H1 (cell line): ENCODE data around the gene DRAP1. TPM values are rescaled to one million over a fixed set of nuclear protein-coding genes. Genes with fewer than 3 reads are reported as not detected.

Source experiments
- CTCF ChIA-PET: fragments of 300-600 bp; sonication (Branson Sonifier 250); formaldehyde crosslinking; loops from one replicate; lab custom pipeline; 2021; ENCODE audit not compliant: partially characterized antibody; lab: Charles Lee
- POLR2A ChIA-PET: fragments of 300-600 bp; sonication (Branson Sonifier 250); formaldehyde crosslinking; loops from one replicate; lab custom pipeline; 2021; ENCODE audit warnings: inconsistent platforms; ENCODE audit not compliant: partially characterized antibody; lab: Charles Lee
- DNase-seq, 2 experiments: peaks; one replicate each; pipeline versions ENCODE4 v3.0.0 to v3.0.0-alpha.2; 2010 to 2022; ENCODE audit warnings: low spot score in 2 of 2, low read depth in 1 of 2, mixed read lengths in 1 of 2
- FAIRE-seq: peaks from 2 replicates; lab custom pipeline; 2011; peaks lifted over from hg19 to GRCh38; lab: Jason Lieb, UNC
- H2AFZ ChIP-seq: 2 replicates; pipeline ENCODE4 v1.8.1; 2012; ENCODE audit warnings: low read length, inconsistent platforms
- H2AK5ac ChIP-seq: 2 replicates; pipeline ENCODE4 v1.6.1; 2013; ENCODE audit warnings: low read depth, low read length
- H2BK120ac ChIP-seq: replicated peaks from 2 replicates; pipeline ENCODE3; 2013; ENCODE audit warnings: low read depth, low read length, inconsistent platforms
- H2BK12ac ChIP-seq: 2 replicates; pipeline ENCODE4 v1.6.1; 2013; ENCODE audit warnings: low read depth, low read length
- H2BK15ac ChIP-seq: 2 replicates; pipeline ENCODE4 v1.6.1; 2013; ENCODE audit warnings: low read length
- H2BK20ac ChIP-seq: 2 replicates; pipeline ENCODE4 v1.6.1; 2013; ENCODE audit warnings: low read length
- H2BK5ac ChIP-seq: 2 replicates; pipeline ENCODE4 v1.6.1; 2013; ENCODE audit warnings: low read depth, low read length
- H3K14ac ChIP-seq: 2 replicates; pipeline ENCODE4 v1.6.1; 2013; ENCODE audit warnings: inconsistent platforms; ENCODE audit not compliant: insufficient read length
- H3K18ac ChIP-seq: 2 replicates; pipeline ENCODE4 v1.6.1; 2013; ENCODE audit warnings: low read length; ENCODE audit errors: extremely low read depth
- H3K23ac ChIP-seq: 2 replicates; pipeline ENCODE4 v1.6.1; 2013; ENCODE audit warnings: inconsistent platforms; ENCODE audit not compliant: insufficient read length
- H3K23me2 ChIP-seq: 2 replicates; pipeline ENCODE4 v1.6.1; 2013; ENCODE audit warnings: low read depth, low read length
- H3K27ac ChIP-seq: 2 replicates; pipeline ENCODE4 v1.6.1; 2011; ENCODE audit warnings: low read depth, low read length, inconsistent platforms
- H3K27me3 ChIP-seq, 4 experiments: replicated peaks in 1 of 4; 1 replicate in 1 of 4; 2 replicates in 3 of 4; pipeline versions ENCODE4 v1.6.1 to v1.8.1; 2011 to 2013; ENCODE audit warnings: low read length in 3 of 4, mild to moderate bottlenecking in 3 of 4, inconsistent platforms in 2 of 4, mixed read lengths in 2 of 4, moderate library complexity in 1 of 4; ENCODE audit not compliant: control insufficient read depth in 3 of 4, insufficient read depth in 3 of 4; ENCODE audit errors: extremely low read depth in 1 of 4
- H3K36me3 ChIP-seq, 4 experiments: 2 replicates each; pipeline versions ENCODE4 v1.6.1 to v1.8.1; 2011 to 2013; ENCODE audit warnings: mild to moderate bottlenecking in 4 of 4, low read length in 3 of 4, moderate library complexity in 2 of 4, control low read depth in 1 of 4, inconsistent platforms in 1 of 4; ENCODE audit not compliant: insufficient read depth in 4 of 4, control insufficient read depth in 2 of 4
- H3K4ac ChIP-seq: replicated peaks from 2 replicates; pipeline ENCODE3; 2013; ENCODE audit warnings: low read length, low read depth, mixed read lengths, inconsistent platforms; ENCODE audit not compliant: insufficient read length
- H3K4me1 ChIP-seq, 4 experiments: replicated peaks in 1 of 4; 1 replicate in 1 of 4; 2 replicates in 3 of 4; pipeline versions ENCODE4 v1.6.1 to v1.8.1; 2011 to 2013; ENCODE audit warnings: low read length in 3 of 4, inconsistent platforms in 2 of 4, mixed read lengths in 1 of 4; ENCODE audit not compliant: insufficient read depth in 4 of 4, control insufficient read depth in 3 of 4
- H3K4me2 ChIP-seq, 2 experiments: 2 replicates each; pipeline versions ENCODE4 v1.6.1 to v1.8.1; 2011 to 2013; ENCODE audit warnings: low read depth in 2 of 2, low read length in 2 of 2, control low read depth in 1 of 2, inconsistent platforms in 1 of 2, mild to moderate bottlenecking in 1 of 2; ENCODE audit not compliant: insufficient read depth in 1 of 2
- H3K4me3 ChIP-seq, 4 experiments: fragments of 200-600, 300-600 bp in 1 of 4; sonication (generic), shearing (Covaris generic), sonication (Bioruptor Twin) in 1 of 4; 2 replicates each; pipeline versions ENCODE4 v1.5.1 to v1.8.1; 2011 to 2016; ENCODE audit warnings: low read length in 4 of 4, low read depth in 3 of 4, control low read depth in 2 of 4, inconsistent platforms in 2 of 4, mild to moderate bottlenecking in 2 of 4, mixed read lengths in 1 of 4, moderate library complexity in 1 of 4; ENCODE audit not compliant: insufficient read depth in 2 of 4; ENCODE audit errors: extremely low read depth in 1 of 4
- H3K56ac ChIP-seq: replicated peaks from 2 replicates; pipeline ENCODE3; 2013; ENCODE audit warnings: low read depth, mild to moderate bottlenecking, mixed read lengths, low read length, inconsistent platforms; ENCODE audit not compliant: insufficient read length
- H3K79me1 ChIP-seq: 2 replicates; pipeline ENCODE4 v1.6.1; 2013; ENCODE audit warnings: low read depth, low read length, control low read depth
- H3K79me2 ChIP-seq, 2 experiments: 2 replicates each; pipeline versions ENCODE4 v1.6.1 to v1.8.1; 2012 to 2013; ENCODE audit warnings: low read length in 2 of 2, mild to moderate bottlenecking in 2 of 2, inconsistent platforms in 1 of 2; ENCODE audit not compliant: insufficient read depth in 2 of 2, control insufficient read depth in 1 of 2
- H3K9ac ChIP-seq, 4 experiments: replicated peaks in 1 of 4; 1 replicate in 1 of 4; 2 replicates in 3 of 4; pipeline versions ENCODE4 v1.6.1 to v1.8.1; 2011 to 2013; ENCODE audit warnings: low read depth in 3 of 4, low read length in 3 of 4, control low read depth in 2 of 4, mild to moderate bottlenecking in 2 of 4, moderate library complexity in 2 of 4, inconsistent platforms in 1 of 4; ENCODE audit errors: extremely low read depth in 1 of 4
- H3K9me3 ChIP-seq, 2 experiments: 2 replicates each; pipeline versions ENCODE4 v1.6.1 to v1.8.1; 2012 to 2013; ENCODE audit warnings: mild to moderate bottlenecking in 2 of 2, moderate library complexity in 2 of 2, control low read depth in 1 of 2, inconsistent platforms in 1 of 2, low read depth in 1 of 2, low read length in 1 of 2, mixed read lengths in 1 of 2; ENCODE audit not compliant: insufficient read depth in 2 of 2
- H4K20me1 ChIP-seq, 2 experiments: replicated peaks in 1 of 2; 2 replicates each; pipeline versions ENCODE3 to v1.8.1; 2011 to 2013; ENCODE audit warnings: inconsistent platforms in 2 of 2, low read length in 2 of 2, mild to moderate bottlenecking in 1 of 2; ENCODE audit not compliant: insufficient read depth in 2 of 2, control insufficient read depth in 1 of 2
- H4K5ac ChIP-seq: 2 replicates; pipeline ENCODE4 v1.6.1; 2013; ENCODE audit warnings: low read length, low read depth, mixed read lengths, inconsistent platforms; ENCODE audit not compliant: insufficient read length
- H4K8ac ChIP-seq: 2 replicates; pipeline ENCODE4 v1.8.0; 2013; ENCODE audit warnings: mild to moderate bottlenecking, moderate library complexity, low read length, inconsistent platforms; ENCODE audit not compliant: insufficient read depth; ENCODE audit errors: extremely low read depth
- H4K91ac ChIP-seq: replicated peaks from 2 replicates; pipeline ENCODE3; 2013; ENCODE audit warnings: low read length, mixed read lengths, inconsistent platforms; ENCODE audit not compliant: insufficient read length
- CTCF ChIP-seq, 3 experiments: IDR thresholded peaks; 1 replicate in 2 of 3; 2 replicates in 1 of 3; pipeline versions ENCODE4 v1.5.1 to v1.6.1; 2011; ENCODE audit warnings: low read length in 3 of 3, mild to moderate bottlenecking in 3 of 3, inconsistent platforms in 2 of 3, low read depth in 1 of 3, moderate library complexity in 1 of 3; ENCODE audit not compliant: insufficient read depth in 1 of 3; ENCODE audit errors: control extremely low read depth in 1 of 3
- WGBS, 2 experiments: shearing (Covaris generic) in 1 of 2; methylation state at CpG; one replicate each; pipeline versions ENCODE4 v1.1.6 to v1.1.7; 2013 to 2015; ENCODE audit warnings: low lambda C conversion rate in 2 of 2, mixed read lengths in 2 of 2, inconsistent platforms in 1 of 2, low coverage in 1 of 2, missing lambda C conversion rate in 1 of 2; ENCODE audit not compliant: insufficient replicate concordance in 2 of 2, insufficient coverage in 1 of 2, insufficient read length in 1 of 2; ENCODE audit errors: extremely low coverage in 1 of 2, missing lambda C conversion rate in 1 of 2; 5-methylcytosine and 5-hydroxymethylcytosine counted together
- polyA plus RNA-seq, 7 experiments: library from polyadenylated mRNA; depleted of rRNA in 3 of 7; stranded (reverse) in 5 of 7; unstranded in 2 of 7; fragments of >200 nt in 5 of 7; fragments of 200-250 nt in 2 of 7; gene quantifications; 1 replicate in 5 of 7; 2 replicates in 1 of 7; 4 replicates in 1 of 7; pipeline versions ENCODE4 v1.2.1 to v1.2.3, GENCODE V29; 2011 to 2013; ENCODE audit warnings: missing spikeins in 2 of 7, mixed read lengths in 2 of 7
- total RNA-seq: library from RNA; stranded (reverse); fragmentation: NEBNext Ultra II Directional; extraction: Animal tissue kit (Norgen Biotek cat#: 25700); gene quantifications from 2 replicates; pipeline ENCODE4 v1.2.1, GENCODE V29; 2021
- TF ChIP-seq, protein P1 (sequence below): IDR thresholded peaks from 2 replicates; pipeline ENCODE4 v1.6.1; 2012; ENCODE audit warnings: inconsistent platforms

Gene DRAP1
- total and polyA plus RNA-seq, 2 of the 8 experiments (the other 6 are each of a cell fraction or from before 2014, with no cell fraction given), result 62.5 to 98.7 TPM

GRCh38 chr11:65954771-65955170 is 35.5 kb downstream of the DRAP1 start:
- H2BK12ac ChIP-seq, result no peak overlapping the region
- no peak overlapping the region for H2BK15ac ChIP-seq
- H3K9me3 ChIP-seq, result no peaks in the 10 kb centered on the region
- TF ChIP-seq, protein P1, sequence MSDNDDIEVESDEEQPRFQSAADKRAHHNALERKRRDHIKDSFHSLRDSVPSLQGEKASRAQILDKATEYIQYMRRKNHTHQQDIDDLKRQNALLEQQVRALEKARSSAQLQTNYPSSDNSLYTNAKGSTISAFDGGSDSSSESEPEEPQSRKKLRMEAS, result no peak
- no peak for TF ChIP-seq CTCF (IDR thresholded peaks at IDR 0.05; ENCODE audit: control extremely low read depth in 1 of 3, insufficient read depth in 1 of 3, low read depth in 1 of 3, low read length in 3 of 3)
- H4K91ac ChIP-seq, result no peak overlapping the region
- H3K9ac ChIP-seq, result no peak overlapping the region; a peak in 1 of 7 replicates
- H3K4me2 ChIP-seq, result no peak overlapping the region
- no peaks in the 10 kb centered on the region for H3K79me2 ChIP-seq
- H3K36me3 ChIP-seq, result no peaks in the 10 kb centered on the region
- no peak overlapping the region for H2BK5ac ChIP-seq
- H3K4me3 ChIP-seq, result no peak overlapping the region
- 91% methylated on average over 7 of the region's 8 CpGs; no CpG with 5 or more reads in 1 of the 2 experiments for WGBS, 2 experiments
- H3K79me1 ChIP-seq, result no peaks in the 10 kb centered on the region
- no peak overlapping the region for H3K23ac ChIP-seq
- ChIA-PET CTCF (interaction anchor here (0.5 to 1.4 kb wide), 7 partner anchors 8 to 536 kb away, joined by 3 to 4 read pairs (median 3); no protein-coding TSS in a partner anchor), POLR2A (interaction anchor here (0.6 to 1.5 kb wide), 5 partner anchors 9 to 234 kb away, joined by 3 to 6 read pairs (median 3); partner anchors contain the start of gene TSGA10IP)
- DNase-seq (no peak), FAIRE-seq (no peak)
- 0 out of 2 replicates have a peak overlapping the region, but pooled peaks have one; percentile 4 for H3K27ac ChIP-seq
- no peak overlapping the region for H3K18ac ChIP-seq
- H3K4me1 ChIP-seq, result peaks cover 0 to 5% (median 0%) of the 10 kb centered on the region in 4 experiments; a peak in 3 of 7 replicates
- no peaks in the 10 kb centered on the region for H3K23me2 ChIP-seq
- H3K4ac ChIP-seq, result no peak overlapping the region
- no peak overlapping the region for H2BK20ac ChIP-seq
- no peak overlapping the region for H4K5ac ChIP-seq
- no peak overlapping the region for H3K14ac ChIP-seq
- H2BK120ac ChIP-seq, result no peak overlapping the region
- H4K20me1 ChIP-seq, result no peaks in the 10 kb centered on the region
- no peak overlapping the region for H2AFZ ChIP-seq
- no peaks in the 10 kb centered on the region for H3K27me3 ChIP-seq
- no peak overlapping the region for H3K56ac ChIP-seq
- no peak overlapping the region for H2AK5ac ChIP-seq
- H4K8ac ChIP-seq, result no peak overlapping the region; the same call in 1 of the 2 replicates
